ENCODE measurements around the gene USP47.

- TF ChIP-seq CTCF (IDR thresholded peaks at IDR 0.05) (no peak), EZH2phosphoT487 (IDR thresholded peaks at IDR 0.05) (no peak)
Measured at GRCh38 chr11:11947825-11948224, 106.1 kb downstream of the USP47 start.

All from neural progenitor cell (in vitro differentiated cells).